GM18867 (cell line): ENCODE measurements around the gene RFPL1.
"Not testable (repeated sequence)": the region's sequence is repeated elsewhere in the genome, so short reads cannot be mapped to it uniquely, and the experiment has no call there.

Experiments
- ATAC-seq: cut with Tn5 transposase; IDR thresholded peaks from one replicate; pipeline ENCODE4 v1.9.1; 2021; ENCODE audit warnings: mild to moderate bottlenecking, moderate library complexity; ENCODE audit not compliant: unreplicated experiment

RFPL1 gene

GRCh38 chr22:29478326-29479276 is 40.2 kb downstream of the RFPL1 start:
- ATAC-seq, result no peak

GRCh38 chr22:29479417-29480261 is 41.3 kb downstream of the RFPL1 start, which contains the start of gene NEFH:
Gene NEFH (plus strand): TSS chr22:29480218. CDS start chr22:29480263, 45 bp downstream.
- ATAC-seq, result no peak

GRCh38 chr22:29480262-29480511 is 41.8 kb downstream of the RFPL1 start:
- ATAC-seq, result no peak

GRCh38 chr22:29480512-29481264 is 42.3 kb downstream of the RFPL1 start:
- no peak for ATAC-seq

- ATAC-seq, result no peak
These were observed 43.0 kb downstream of the RFPL1 start for GRCh38 chr22:29481265-29482000.

GRCh38 chr22:29482253-29482652 is 43.9 kb downstream of the RFPL1 start:
- no peak for ATAC-seq

GRCh38 chr22:29482726-29483125 is 44.3 kb downstream of the RFPL1 start:
- ATAC-seq, result no peak

- ATAC-seq, result no peak
These were observed 44.9 kb downstream of the RFPL1 start for GRCh38 chr22:29483254-29483653.

GRCh38 chr22:29484642-29485041 is 46.3 kb downstream of the RFPL1 start:
- no peak for ATAC-seq

GRCh38 chr22:29485448-29485847 is 47.1 kb downstream of the RFPL1 start:
- ATAC-seq, result no peak

GRCh38 chr22:29487426-29487986 is 49.1 kb downstream of the RFPL1 start:
- ATAC-seq, result no peak

- ATAC-seq, result not testable (repeated sequence)
These were observed 50.9 kb downstream of the RFPL1 start for GRCh38 chr22:29489127-29489780.

- no peak for ATAC-seq
These were observed 52.6 kb downstream of the RFPL1 start for GRCh38 chr22:29491012-29491411.
